NT2/D1 (cell line): Measurements from ENCODE around the gene ITGB4.

Source experiments
- SUZ12 ChIP-seq: IDR thresholded peaks from 2 replicates; pipeline ENCODE4 v1.6.1; 2011; ENCODE audit not compliant: insufficient read length, insufficient read depth; ENCODE audit errors: extremely low read depth
- YY1 ChIP-seq: IDR thresholded peaks from 2 replicates; pipeline ENCODE4 v1.6.1; 2011; ENCODE audit not compliant: insufficient read length, insufficient read depth

DNA sequence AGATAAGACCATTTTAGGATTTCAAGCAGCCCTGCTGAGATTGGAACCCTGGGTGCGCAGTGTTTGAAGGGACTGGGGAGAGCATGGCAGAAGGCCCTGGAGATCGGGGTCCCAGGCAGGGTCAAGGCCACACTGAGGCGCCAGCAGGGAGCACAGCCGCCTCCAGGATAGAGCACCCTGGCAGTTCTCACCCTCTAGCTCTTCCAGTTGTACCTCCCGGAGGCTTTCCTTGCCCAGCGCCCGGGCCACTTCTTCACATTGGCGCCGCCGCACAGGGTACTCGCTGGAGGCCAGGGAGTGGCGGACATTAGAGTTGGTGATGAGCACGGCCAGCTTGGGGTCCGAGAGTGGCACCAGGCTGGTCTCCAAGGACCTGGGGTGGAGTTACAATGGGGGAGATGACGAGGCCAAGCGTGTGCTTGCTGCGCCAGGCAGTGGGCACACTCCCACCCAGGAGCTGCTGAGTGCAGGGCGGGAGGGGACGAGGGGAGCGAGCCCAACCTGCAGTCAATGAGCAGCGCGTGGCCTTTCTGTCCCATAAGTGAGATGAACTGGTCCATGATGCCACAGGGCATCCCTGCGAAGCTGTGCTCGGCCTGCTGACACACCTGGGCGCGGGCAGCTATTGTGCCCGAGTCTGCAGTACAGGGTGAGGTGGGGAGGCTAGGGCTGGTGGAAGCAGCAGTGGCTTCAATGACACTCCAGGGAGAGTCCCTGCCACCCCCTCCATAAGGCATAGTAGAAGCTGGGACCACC lies 41.4 kb downstream of the ITGB4 start:
- TF ChIP-seq YY1 (no peak), SUZ12 (no peak)
